ENCODE data around the gene CLEC1A. TPM values are rescaled to one million over a fixed set of nuclear protein-coding genes. Genes with fewer than 3 reads are reported as not detected.

CLEC1A gene
- not detected for total RNA-seq

DNA sequence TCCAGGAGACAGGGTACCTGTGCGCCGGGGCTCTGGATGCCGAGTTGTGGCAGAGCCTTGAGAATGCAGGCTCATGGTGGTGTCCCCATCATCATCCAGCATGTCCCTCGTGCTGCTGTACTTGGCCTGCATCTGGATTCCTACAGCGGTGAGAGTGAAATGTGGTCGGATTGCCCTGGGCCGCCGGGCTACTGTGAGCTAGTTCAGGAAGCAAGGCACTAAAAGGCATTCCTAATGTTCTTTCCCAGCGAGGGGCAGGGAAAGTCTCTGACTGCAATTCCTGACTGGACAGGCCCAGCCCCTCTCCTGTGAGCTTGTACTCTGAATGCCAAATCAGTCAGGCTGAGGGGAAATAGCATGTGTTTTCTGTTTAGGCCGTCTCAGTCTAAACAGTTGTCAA is at the start of gene CLEC1A:
TSS of gene CLEC1A (minus strand) at position 195 of the 400 bp plus-strand sequence. CDS start at position 132, 63 bp downstream.
- Mint-ChIP-seq H3K27ac (no peak within 1 kb of the TSS), H3K9me3 (no peaks in the 10 kb centered on the region), H3K27me3 (peaks cover 0 to 10% of the 10 kb centered on the region in 2 donors), H3K4me3 (no peak within 1 kb of the TSS), H3K4me1 (ENCODE audit: low read depth in 2 of 2) (peaks cover 0 to 6% of the 10 kb centered on the region in 2 donors), H3K36me3 (peaks cover 5% of the 10 kb centered on the region)
- ATAC-seq, result no peak
- no peak for DNase-seq (ENCODE audit: low spot score)

DNA sequence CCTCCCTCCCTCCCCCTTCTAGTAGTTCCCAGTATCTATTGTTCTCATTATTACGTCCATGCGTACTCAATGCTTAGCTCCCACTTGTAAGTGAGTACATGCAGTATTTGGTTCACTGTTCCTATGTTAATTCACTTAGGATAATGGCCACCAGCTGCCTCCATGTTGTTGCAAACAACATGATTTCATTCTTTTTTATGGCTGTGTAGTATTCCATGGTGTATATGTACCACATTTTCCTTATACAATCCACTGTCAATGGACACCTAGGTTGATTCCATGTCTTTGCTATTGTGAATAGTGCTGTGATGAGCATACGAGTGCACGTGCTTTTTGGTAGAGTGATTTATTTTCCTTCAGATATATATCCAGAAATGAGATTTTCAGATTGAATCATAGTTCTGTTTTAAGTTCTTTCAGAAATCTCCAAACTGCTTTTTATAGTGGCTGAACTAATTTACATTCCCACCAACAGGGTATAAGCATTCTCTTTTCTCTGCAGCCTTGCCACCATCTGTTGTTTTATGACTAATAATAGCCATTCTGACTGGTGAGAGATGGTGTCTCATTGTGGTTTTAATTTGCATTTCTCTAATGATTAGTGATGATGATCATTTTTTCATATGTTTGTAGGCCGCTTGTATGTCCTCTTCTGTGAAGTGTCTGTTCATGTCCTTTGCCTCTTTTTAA is 49.1 kb upstream of the CLEC1A start:
- Mint-ChIP-seq H3K9me3 (no peaks in the 10 kb centered on the region), H3K4me1 (ENCODE audit: low read depth in 2 of 2) (peaks cover under 1% of the 10 kb centered on the region in 2 donors), H3K27me3 (peaks cover 0 to 18% of the 10 kb centered on the region in 2 donors), H3K36me3 (no peaks in the 10 kb centered on the region), H3K4me3 (no peak overlapping the region), H3K27ac (no peak overlapping the region)
- DNase-seq (ENCODE audit: low spot score) (no peak), ATAC-seq (no peak)

DNA sequence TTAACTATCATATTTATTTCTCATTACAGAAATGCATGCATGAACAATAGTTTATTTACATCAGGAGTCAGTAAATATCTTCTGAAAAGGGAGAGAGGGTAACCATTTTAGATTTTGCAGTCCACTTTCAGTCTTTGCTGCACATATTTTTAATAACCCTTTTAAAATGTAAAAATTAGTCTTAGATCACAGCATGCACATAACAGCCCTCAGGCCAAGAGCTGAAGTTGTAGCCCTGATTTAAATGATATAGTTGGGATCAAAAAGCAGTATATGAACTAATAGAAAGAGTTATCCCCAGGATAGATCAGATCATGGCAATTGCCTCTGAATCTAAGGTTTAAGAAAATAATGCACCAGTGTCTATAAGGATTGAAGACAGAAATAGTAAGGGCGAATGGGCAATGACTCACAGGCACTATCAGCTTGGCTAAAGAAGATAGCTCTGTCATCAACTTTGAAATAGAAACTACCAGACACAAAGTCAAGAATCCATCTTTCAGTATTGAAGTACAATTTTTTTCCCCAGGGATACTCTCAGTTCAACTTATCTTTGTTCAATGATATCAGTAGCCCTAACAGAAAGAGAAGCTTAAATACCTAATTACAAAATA is 44.3 kb upstream of the CLEC1A start:
- no peak for ATAC-seq
- H3K9me3 Mint-ChIP-seq, result no peaks in the 10 kb centered on the region
- no peak overlapping the region for H3K4me3 Mint-ChIP-seq

DNA sequence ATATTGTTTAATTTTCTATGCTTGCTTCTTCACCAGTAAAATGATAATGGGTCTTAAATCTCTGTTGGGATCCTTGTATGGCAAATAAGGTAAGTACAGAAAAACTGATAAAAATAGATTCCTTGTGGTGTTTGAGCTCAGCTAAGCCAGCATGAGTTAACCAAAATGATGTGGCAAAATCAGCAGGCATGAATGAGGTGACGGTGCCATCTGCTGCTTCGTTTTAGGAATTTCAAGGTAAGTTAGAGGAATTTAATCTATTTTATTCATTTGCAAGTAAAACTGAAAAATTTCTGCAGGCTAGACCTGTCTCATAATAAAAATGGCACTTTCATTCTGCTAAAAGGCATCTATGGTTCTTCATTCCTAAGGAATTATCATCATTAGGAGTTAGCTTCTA is 41.2 kb upstream of the CLEC1A start:
- peaks cover 9 to 26% of the 10 kb centered on the region in 2 donors for H3K27me3 Mint-ChIP-seq
- no peaks in the 10 kb centered on the region for H3K36me3 Mint-ChIP-seq
- DNase-seq (ENCODE audit: low spot score), result no peak
- no peaks in the 10 kb centered on the region for H3K9me3 Mint-ChIP-seq
- no peak overlapping the region for H3K27ac Mint-ChIP-seq
- H3K4me3 Mint-ChIP-seq, result no peak overlapping the region
- H3K4me1 Mint-ChIP-seq (ENCODE audit: low read depth in 2 of 2), result peaks cover 3 to 5% of the 10 kb centered on the region in 2 donors
- ATAC-seq, result no peak

More for the DNA sequence above, 44.3 kb upstream of the CLEC1A start:
- H3K27ac Mint-ChIP-seq, result no peak overlapping the region
- no peak for DNase-seq (ENCODE audit: low spot score)
- no peaks in the 10 kb centered on the region for H3K36me3 Mint-ChIP-seq
- peaks cover 2 to 18% of the 10 kb centered on the region in 2 donors for H3K27me3 Mint-ChIP-seq
- peaks cover 3 to 5% of the 10 kb centered on the region in 2 donors for H3K4me1 Mint-ChIP-seq (ENCODE audit: low read depth in 2 of 2)

DNA sequence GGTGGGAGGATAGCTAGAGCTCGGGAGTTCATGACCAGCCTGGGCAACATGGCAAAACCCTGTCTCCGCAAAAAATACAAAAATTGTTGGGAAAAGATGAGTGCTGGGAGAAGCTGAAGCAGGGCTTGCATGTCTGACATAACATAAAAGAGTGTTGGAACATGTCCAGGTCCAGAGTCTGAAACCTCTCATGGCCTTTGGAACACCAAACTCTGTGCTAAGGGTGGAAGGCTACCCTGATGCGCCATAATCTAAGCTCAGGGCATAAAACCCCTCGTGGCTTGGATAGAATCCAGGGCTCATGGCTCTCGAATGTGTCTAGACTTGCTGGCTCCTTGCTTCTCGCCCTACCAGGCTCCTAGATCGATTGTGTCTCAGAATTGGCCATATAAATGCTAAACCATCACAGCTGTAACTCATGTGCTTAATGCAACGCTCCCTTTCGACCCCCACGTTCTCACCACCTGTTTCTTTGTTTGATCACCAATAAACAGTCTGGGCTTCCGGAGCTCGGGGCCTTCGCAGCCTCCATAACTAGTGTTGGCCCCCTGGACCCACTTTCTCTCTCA is 37.9 kb upstream of the CLEC1A start:
- DNase-seq (ENCODE audit: low spot score) (no peak), ATAC-seq (no peak)
- Mint-ChIP-seq H3K27me3 (peaks cover 8 to 9% of the 10 kb centered on the region in 2 donors), H3K27ac (peak overlapping the region in 1 of 2 donors; percentile 2), H3K4me3 (no peak overlapping the region), H3K4me1 (ENCODE audit: low read depth in 2 of 2) (peaks cover 3 to 5% of the 10 kb centered on the region in 2 donors), H3K36me3 (no peaks in the 10 kb centered on the region), H3K9me3 (no peaks in the 10 kb centered on the region)

GRCh38 chr12:10135126-10135525 is 36.3 kb upstream of the CLEC1A start:
- no peak for ATAC-seq
- H3K4me1 Mint-ChIP-seq (ENCODE audit: low read depth in 2 of 2), result peaks cover 3 to 4% of the 10 kb centered on the region in 2 donors
- no peak overlapping the region for H3K4me3 Mint-ChIP-seq
- no peaks in the 10 kb centered on the region for H3K9me3 Mint-ChIP-seq
- no peak for DNase-seq (ENCODE audit: low spot score)
- H3K36me3 Mint-ChIP-seq, result no peaks in the 10 kb centered on the region
- peaks cover 8 to 9% of the 10 kb centered on the region in 2 donors for H3K27me3 Mint-ChIP-seq
- no peak overlapping the region for H3K27ac Mint-ChIP-seq

- H3K36me3 Mint-ChIP-seq, result no peaks in the 10 kb centered on the region
- no peak overlapping the region for H3K27ac Mint-ChIP-seq
- no peak overlapping the region for H3K4me3 Mint-ChIP-seq
- H3K9me3 Mint-ChIP-seq, result no peaks in the 10 kb centered on the region
- ATAC-seq, result no peak
- peaks cover 8 to 10% of the 10 kb centered on the region in 2 donors for H3K27me3 Mint-ChIP-seq
- DNase-seq (ENCODE audit: low spot score), result no peak
- H3K4me1 Mint-ChIP-seq (ENCODE audit: low read depth in 2 of 2), result no peaks in the 10 kb centered on the region
Measured at GRCh38 chr12:10132850-10133370, 34.1 kb upstream of the CLEC1A start.

- H3K27me3 Mint-ChIP-seq, result peaks cover 11 to 13% of the 10 kb centered on the region in 2 donors
- ATAC-seq, result no peak
- peaks cover 0 to 5% of the 10 kb centered on the region in 2 donors for H3K4me1 Mint-ChIP-seq (ENCODE audit: low read depth in 2 of 2)
Measured at GRCh38 chr12:10131111-10131690, 32.4 kb upstream of the CLEC1A start.

GRCh38 chr12:10130042-10130441 is 31.3 kb upstream of the CLEC1A start, which contains the start of gene CLEC7A:
Gene CLEC7A, minus strand, starts transcription at chr12:10130199. Its CDS starts 117 bp downstream, at chr12:10130082.
- Mint-ChIP-seq H3K4me3 (no peak within 1 kb of the TSS), H3K27me3 (peaks cover 8 to 11% of the 10 kb centered on the region in 2 donors), H3K9me3 (no peaks in the 10 kb centered on the region), H3K36me3 (no peaks in the 10 kb centered on the region), H3K27ac (no peak within 1 kb of the TSS), H3K4me1 (ENCODE audit: low read depth in 2 of 2) (peaks cover 0 to 7% of the 10 kb centered on the region in 2 donors)
- DNase-seq (ENCODE audit: low spot score) (no peak), ATAC-seq (no peak)

More at GRCh38 chr12:10131111-10131690, 32.4 kb upstream of the CLEC1A start:
- no peak overlapping the region for H3K4me3 Mint-ChIP-seq
- H3K9me3 Mint-ChIP-seq, result no peaks in the 10 kb centered on the region
- DNase-seq (ENCODE audit: low spot score), result no peak
- no peak overlapping the region for H3K27ac Mint-ChIP-seq
- no peaks in the 10 kb centered on the region for H3K36me3 Mint-ChIP-seq

- Mint-ChIP-seq H3K36me3 (no peaks in the 10 kb centered on the region), H3K4me3 (no peak overlapping the region), H3K9me3 (no peaks in the 10 kb centered on the region), H3K27ac (no peak overlapping the region), H3K27me3 (peaks cover 8 to 11% of the 10 kb centered on the region in 2 donors), H3K4me1 (ENCODE audit: low read depth in 2 of 2) (peaks cover 0 to 7% of the 10 kb centered on the region in 2 donors)
- DNase-seq (ENCODE audit: low spot score) (no peak), ATAC-seq (no peak)
Measured at GRCh38 chr12:10128687-10129086, 29.9 kb upstream of the CLEC1A start.

DNA sequence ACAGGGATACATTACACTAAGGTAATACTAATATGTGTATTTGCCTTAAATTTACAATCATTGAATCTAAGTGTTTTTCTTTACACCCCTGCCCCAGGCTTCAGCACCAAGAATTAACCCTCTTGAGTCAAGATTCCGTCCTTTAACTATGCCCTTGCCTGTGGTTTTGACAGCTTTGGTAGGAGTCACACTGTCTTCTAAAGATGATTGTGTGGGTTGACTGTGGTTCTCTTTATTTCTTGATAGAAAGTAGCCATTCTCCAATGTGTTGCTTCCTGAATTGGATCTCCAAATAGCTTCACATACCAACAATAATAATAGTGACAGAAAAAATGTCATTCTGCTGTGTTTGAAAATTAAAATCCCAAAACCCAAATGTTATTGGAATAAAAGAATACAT is 27.6 kb upstream of the CLEC1A start:
- Mint-ChIP-seq H3K4me1 (ENCODE audit: low read depth in 2 of 2) (peaks cover 0 to 7% of the 10 kb centered on the region in 2 donors), H3K4me3 (no peak overlapping the region), H3K27ac (no peak overlapping the region)

GRCh38 chr12:10122689-10123088 is 23.9 kb upstream of the CLEC1A start:
- Mint-ChIP-seq H3K4me3 (no peak overlapping the region), H3K4me1 (ENCODE audit: low read depth in 2 of 2) (peaks cover 0 to 7% of the 10 kb centered on the region in 2 donors), H3K9me3 (no peaks in the 10 kb centered on the region), H3K27me3 (peaks cover 4 to 8% of the 10 kb centered on the region in 2 donors), H3K36me3 (no peaks in the 10 kb centered on the region), H3K27ac (no peak overlapping the region)
- DNase-seq (ENCODE audit: low spot score) (no peak), ATAC-seq (no peak)

More for the DNA sequence above, 27.6 kb upstream of the CLEC1A start:
- ATAC-seq (peak in 1 of 2 donors; percentile 70), DNase-seq (ENCODE audit: low spot score) (no peak)
- peaks cover 8 to 11% of the 10 kb centered on the region in 2 donors for H3K27me3 Mint-ChIP-seq
- H3K9me3 Mint-ChIP-seq, result no peaks in the 10 kb centered on the region
- no peaks in the 10 kb centered on the region for H3K36me3 Mint-ChIP-seq

DNA sequence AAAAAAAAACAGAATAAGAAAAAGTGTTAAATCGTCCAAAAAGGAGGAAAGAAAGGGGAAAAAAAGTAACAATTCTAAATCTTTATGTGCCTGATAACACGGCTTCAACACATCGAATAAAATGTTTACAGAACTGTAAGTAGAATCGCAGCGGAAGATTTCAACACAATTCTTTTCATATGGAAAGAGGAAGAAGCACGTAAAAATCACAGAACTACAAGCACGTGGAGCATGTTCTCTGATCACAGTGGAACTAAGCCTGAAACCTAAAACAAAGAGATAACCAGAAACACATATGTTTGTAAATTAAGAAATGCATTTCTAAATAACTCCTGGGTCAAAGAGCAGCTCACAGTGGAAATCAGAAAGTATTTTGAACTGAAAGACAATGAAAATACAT is 22.5 kb upstream of the CLEC1A start:
- H3K9me3 Mint-ChIP-seq, result no peaks in the 10 kb centered on the region
- no peaks in the 10 kb centered on the region for H3K27me3 Mint-ChIP-seq
- no peaks in the 10 kb centered on the region for H3K36me3 Mint-ChIP-seq
- no peak overlapping the region for H3K4me3 Mint-ChIP-seq
- H3K4me1 Mint-ChIP-seq (ENCODE audit: low read depth in 2 of 2), result peaks cover 0 to 3% of the 10 kb centered on the region in 2 donors
- DNase-seq (ENCODE audit: low spot score) (no peak), ATAC-seq (no peak)
- H3K27ac Mint-ChIP-seq, result no peak overlapping the region

Data from natural killer cell treated with Interleukin-12 subunit alpha and Interleukin-12 subunit beta and Interleukin-15 and Interleukin-18, amount 100 ng/mL, for 72 hours (primary cell).